ENCODE data around the gene SPAG16.

The SPAG16 gene

GRCh38 chr2:214100488-214100887 lies 816.2 kb downstream of the SPAG16 start:
- Histone ChIP-seq H3K9ac (ENCODE audit: low read depth, low read length, poor library complexity, severe bottlenecking) (no peak overlapping the region), H3K9me3 (ENCODE audit: insufficient read depth, low read depth, low read length) (no peaks in the 10 kb centered on the region), H3K4me1 (ENCODE audit: insufficient read depth, low read length, poor library complexity, severe bottlenecking) (peaks cover 24% of the 10 kb centered on the region), H3K4me2 (ENCODE audit: low read depth, low read length, poor library complexity, severe bottlenecking) (no peak overlapping the region), H3K27me3 (ENCODE audit: insufficient read depth, low read length, poor library complexity, severe bottlenecking) (no peaks in the 10 kb centered on the region), H2AFZ (ENCODE audit: low read length) (no peak overlapping the region), H3K79me2 (ENCODE audit: insufficient read depth, low read length) (no peaks in the 10 kb centered on the region), H3K9me2 (replicated peaks; ENCODE audit: low read depth, low read length) (no peaks in the 10 kb centered on the region), H3K4me3 (ENCODE audit: low read length, poor library complexity, severe bottlenecking) (no peak overlapping the region), H4K20me1 (ENCODE audit: insufficient read depth, low read length, poor library complexity, severe bottlenecking) (no peaks in the 10 kb centered on the region), H3F3A (ENCODE audit: low read depth) (peaks cover 7% of the 10 kb centered on the region; the same call in 1 of the 2 replicates), H3K36me3 (ENCODE audit: insufficient read depth, low read length) (no peaks in the 10 kb centered on the region)
- TF ChIP-seq CTCF (conservative IDR thresholded peaks at IDR 0.05; ENCODE audit: low read length) (no peak), EZH2phosphoT487 (IDR thresholded peaks at IDR 0.05; ENCODE audit: borderline replicate concordance) (no peak)

GRCh38 chr2:214103276-214104001 lies 819.2 kb downstream of the SPAG16 start:
- Histone ChIP-seq H3F3A (ENCODE audit: low read depth) (peaks cover 7% of the 10 kb centered on the region; the same call in 1 of the 2 replicates), H3K27me3 (ENCODE audit: insufficient read depth, low read length, poor library complexity, severe bottlenecking) (no peaks in the 10 kb centered on the region), H4K20me1 (ENCODE audit: insufficient read depth, low read length, poor library complexity, severe bottlenecking) (no peaks in the 10 kb centered on the region), H3K4me1 (ENCODE audit: insufficient read depth, low read length, poor library complexity, severe bottlenecking) (peaks cover 24% of the 10 kb centered on the region), H3K9me3 (ENCODE audit: insufficient read depth, low read depth, low read length) (no peaks in the 10 kb centered on the region), H3K79me2 (ENCODE audit: insufficient read depth, low read length) (no peaks in the 10 kb centered on the region), H3K4me2 (ENCODE audit: low read depth, low read length, poor library complexity, severe bottlenecking) (peak overlapping the region; percentile 72), H3K9me2 (replicated peaks; ENCODE audit: low read depth, low read length) (no peaks in the 10 kb centered on the region), H3K36me3 (ENCODE audit: insufficient read depth, low read length) (no peaks in the 10 kb centered on the region), H3K4me3 (ENCODE audit: low read length, poor library complexity, severe bottlenecking) (peak overlapping the region; percentile 61), H3K9ac (ENCODE audit: low read depth, low read length, poor library complexity, severe bottlenecking) (peak overlapping the region; percentile 57), H2AFZ (ENCODE audit: low read length) (peak overlapping the region; percentile 70)
- TF ChIP-seq EZH2phosphoT487 (IDR thresholded peaks at IDR 0.05; ENCODE audit: borderline replicate concordance) (no peak), CTCF (conservative IDR thresholded peaks at IDR 0.05; ENCODE audit: low read length) (no peak)

- Histone ChIP-seq H3K9me2 (replicated peaks; ENCODE audit: low read depth, low read length) (no peaks in the 10 kb centered on the region), H4K20me1 (ENCODE audit: insufficient read depth, low read length, poor library complexity, severe bottlenecking) (no peaks in the 10 kb centered on the region), H3K36me3 (ENCODE audit: insufficient read depth, low read length) (no peaks in the 10 kb centered on the region), H3K79me2 (ENCODE audit: insufficient read depth, low read length) (no peaks in the 10 kb centered on the region), H3K9me3 (ENCODE audit: insufficient read depth, low read depth, low read length) (peaks cover 5% of the 10 kb centered on the region; the same call in 1 of the 2 replicates), H3K4me2 (ENCODE audit: low read depth, low read length, poor library complexity, severe bottlenecking) (peak overlapping the region; percentile 72), H3K9ac (ENCODE audit: low read depth, low read length, poor library complexity, severe bottlenecking) (peak overlapping the region; percentile 57), H2AFZ (ENCODE audit: low read length) (peak overlapping the region; percentile 70; the same call in 1 of the 2 replicates), H3F3A (ENCODE audit: low read depth) (peaks cover 7% of the 10 kb centered on the region; the same call in 1 of the 2 replicates), H3K27me3 (ENCODE audit: insufficient read depth, low read length, poor library complexity, severe bottlenecking) (no peaks in the 10 kb centered on the region), H3K4me1 (ENCODE audit: insufficient read depth, low read length, poor library complexity, severe bottlenecking) (peaks cover 29% of the 10 kb centered on the region), H3K4me3 (ENCODE audit: low read length, poor library complexity, severe bottlenecking) (peak overlapping the region; percentile 61)
- TF ChIP-seq EZH2phosphoT487 (IDR thresholded peaks at IDR 0.05; ENCODE audit: borderline replicate concordance) = no peak
- TF ChIP-seq CTCF (conservative IDR thresholded peaks at IDR 0.05; ENCODE audit: low read length) = no peak
Measured at GRCh38 chr2:214104219-214104618, 820.0 kb downstream of the SPAG16 start.
